Suppressor macrophage treated with lipopolysaccharide for 4 hours (primary cell): ENCODE data around the gene CHMP3.
"Not testable (repeated sequence)": the region's sequence is repeated elsewhere in the genome, so short reads cannot be mapped to it uniquely, and the experiment has no call there.

Experiments
- DNase-seq: peaks from one replicate; pipeline ENCODE4 v3.0.0-alpha.2; 2020

Gene CHMP3

GRCh38 chr2:86500325-86501083, 62.7 kb downstream of the CHMP3 start:
- no peak for DNase-seq

- no peak for DNase-seq
These were observed 63.9 kb downstream of the CHMP3 start for GRCh38 chr2:86499326-86499725.

GRCh38 chr2:86498468-86499260, 64.6 kb downstream of the CHMP3 start:
- no peak for DNase-seq

GRCh38 chr2:86496391-86496790, 66.9 kb downstream of the CHMP3 start:
- not testable (repeated sequence) for DNase-seq

GRCh38 chr2:86492048-86492453, 71.2 kb downstream of the CHMP3 start:
- no peak for DNase-seq

GRCh38 chr2:86491088-86491487, 72.2 kb downstream of the CHMP3 start:
- no peak for DNase-seq

- no peak for DNase-seq
These were observed 73.0 kb downstream of the CHMP3 start for GRCh38 chr2:86490245-86490644.

GRCh38 chr2:86489542-86489941, 73.7 kb downstream of the CHMP3 start:
- no peak for DNase-seq

- no peak for DNase-seq
These were observed 74.5 kb downstream of the CHMP3 start for GRCh38 chr2:86488561-86489250.

GRCh38 chr2:86487062-86487461, 76.2 kb downstream of the CHMP3 start:
- no peak for DNase-seq

- DNase-seq, result no peak
These were observed 77.4 kb downstream of the CHMP3 start for GRCh38 chr2:86485802-86486201.

- no peak for DNase-seq
These were observed 78.1 kb downstream of the CHMP3 start for GRCh38 chr2:86485103-86485502.

GRCh38 chr2:86484385-86484784, 78.9 kb downstream of the CHMP3 start:
- DNase-seq, result no peak

- no peak for DNase-seq
These were observed 81.2 kb downstream of the CHMP3 start for GRCh38 chr2:86482034-86482433.

GRCh38 chr2:86480105-86480504, 83.1 kb downstream of the CHMP3 start:
- no peak for DNase-seq

- no peak for DNase-seq
These were observed 85.9 kb downstream of the CHMP3 start for GRCh38 chr2:86477349-86477748.

- no peak for DNase-seq
These were observed 86.3 kb downstream of the CHMP3 start for GRCh38 chr2:86476918-86477317.

GRCh38 chr2:86476092-86476491, 87.2 kb downstream of the CHMP3 start:
- no peak for DNase-seq

GRCh38 chr2:86471637-86472036, 91.6 kb downstream of the CHMP3 start:
- DNase-seq, result no peak

GRCh38 chr2:86470890-86471289, 92.4 kb downstream of the CHMP3 start:
- DNase-seq, result no peak

GRCh38 chr2:86468162-86469033, 94.8 kb downstream of the CHMP3 start:
- no peak for DNase-seq

GRCh38 chr2:86466306-86466705, 96.9 kb downstream of the CHMP3 start:
- DNase-seq, result no peak

- DNase-seq, result no peak
These were observed 98.6 kb downstream of the CHMP3 start for GRCh38 chr2:86464652-86465051.
